GM19452 (cell line): ENCODE measurements around the gene ZC3H10.

Experiments
- ATAC-seq: cut with Tn5 transposase; IDR thresholded peaks from one replicate; pipeline ENCODE4 v1.9.1; 2021; ENCODE audit not compliant: unreplicated experiment

Gene ZC3H10

DNA sequence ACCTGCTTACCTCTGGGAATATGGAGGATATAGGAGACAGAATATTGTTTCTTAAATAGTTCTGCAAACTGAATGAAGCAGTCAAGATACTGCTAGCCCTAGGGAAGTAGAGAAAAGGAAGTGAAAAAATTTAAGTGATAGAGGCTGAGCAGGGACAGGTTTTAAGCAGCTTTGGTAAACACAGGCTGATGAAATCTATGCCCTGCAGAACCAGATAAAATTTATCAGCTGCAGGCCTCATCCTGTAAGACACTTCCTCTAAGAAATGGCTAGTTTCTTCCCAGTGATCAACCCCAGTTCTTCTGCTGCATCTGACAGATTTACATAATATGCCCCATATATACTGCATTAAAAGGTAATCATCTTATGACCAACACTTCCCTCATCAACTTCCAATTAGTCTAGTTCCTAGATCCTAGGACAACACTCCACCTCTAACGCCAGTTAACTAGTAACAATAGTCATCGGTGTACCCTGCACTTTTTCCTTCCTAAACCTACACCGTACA is 8.7 kb downstream of the ZC3H10 start:
- ATAC-seq = no peak

- no peak for ATAC-seq
These were observed 9.4 kb downstream of the ZC3H10 start for GRCh38 chr12:56127485-56127887.

- peak; percentile 90 for ATAC-seq
These were observed 10.0 kb downstream of the ZC3H10 start, which contains the start of gene ESYT1 for GRCh38 chr12:56127888-56128669. TSS of gene ESYT1 (plus strand) at chr12:56128267. CDS start at chr12:56128320, 53 bp downstream.

DNA sequence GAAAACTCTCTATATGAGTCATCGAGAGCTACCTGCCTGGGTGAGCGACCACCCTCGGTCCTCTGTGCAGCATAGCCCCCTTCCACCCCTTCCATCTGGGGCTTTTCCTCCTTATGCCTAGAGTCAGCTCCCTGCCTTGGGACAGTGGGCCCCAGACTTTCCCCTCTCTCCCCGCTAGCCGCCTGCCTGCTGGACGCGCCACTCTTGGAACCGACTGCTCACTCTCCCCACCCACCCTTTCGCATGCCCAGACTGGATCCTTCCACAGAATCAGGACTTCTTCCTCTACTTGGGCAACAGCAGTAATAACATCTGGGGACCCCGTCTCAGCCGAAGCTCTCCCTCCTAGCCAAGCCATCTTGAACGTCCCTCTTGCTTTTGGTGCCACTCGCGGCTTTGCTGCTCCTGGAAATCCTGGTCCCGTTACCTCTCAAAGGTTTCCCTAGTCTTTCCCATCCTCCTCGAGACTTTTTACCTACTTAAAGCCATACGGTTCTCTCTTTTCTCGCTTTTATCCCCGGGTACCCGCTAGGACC is 10.7 kb downstream of the ZC3H10 start:
- no peak for ATAC-seq

- ATAC-seq = no peak
These were observed 11.3 kb downstream of the ZC3H10 start for GRCh38 chr12:56129206-56129941.

GRCh38 chr12:56129942-56130495 is 12.0 kb downstream of the ZC3H10 start:
- ATAC-seq = no peak

DNA sequence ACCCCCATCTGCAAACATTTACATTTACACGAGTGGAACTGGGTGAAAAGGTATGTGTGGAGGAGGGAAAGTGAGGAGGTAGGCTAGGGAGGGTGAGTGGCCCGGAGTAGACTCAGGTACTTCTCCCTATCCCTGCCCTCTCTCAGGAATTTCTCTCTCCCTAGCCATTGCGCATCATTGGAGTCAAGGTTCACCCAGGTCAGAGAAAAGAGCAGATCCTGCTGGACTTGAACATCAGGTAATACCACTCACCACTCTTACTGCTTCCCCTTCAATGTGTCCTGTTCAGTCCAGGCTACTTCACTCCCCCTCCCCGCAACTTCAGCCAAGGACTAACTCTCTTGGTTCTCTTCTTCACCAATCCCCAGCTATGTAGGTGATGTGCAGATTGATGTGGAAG is 12.8 kb downstream of the ZC3H10 start:
- no peak for ATAC-seq

- no peak for ATAC-seq
These were observed 16.8 kb downstream of the ZC3H10 start for GRCh38 chr12:56134897-56135296.

GRCh38 chr12:56137853-56138571 is 19.9 kb downstream of the ZC3H10 start:
- ATAC-seq = no peak

GRCh38 chr12:56141946-56142784 is 24.1 kb downstream of the ZC3H10 start:
- ATAC-seq = no peak

GRCh38 chr12:56143217-56143616 is 25.2 kb downstream of the ZC3H10 start:
- no peak for ATAC-seq

DNA sequence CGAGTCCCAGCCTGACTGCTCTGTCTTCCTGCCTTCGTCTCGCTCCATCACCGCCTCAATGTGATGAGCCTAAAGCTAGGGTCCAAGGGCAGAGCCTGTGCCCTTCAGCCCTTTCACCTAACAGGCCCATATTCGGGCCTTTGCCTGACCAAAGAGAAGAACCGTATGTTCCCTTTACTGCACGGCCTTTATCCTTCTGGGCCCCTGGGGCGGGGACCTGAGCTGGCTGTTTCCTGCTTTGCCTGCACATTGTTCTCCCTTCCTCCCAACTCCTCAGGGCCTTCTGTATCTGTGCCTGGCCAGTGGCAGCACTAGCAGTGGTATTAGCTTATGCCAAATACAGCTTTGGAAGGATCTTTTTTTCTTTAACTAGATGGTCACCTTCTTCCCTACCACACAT is 25.8 kb downstream of the ZC3H10 start:
- ATAC-seq = no peak

DNA sequence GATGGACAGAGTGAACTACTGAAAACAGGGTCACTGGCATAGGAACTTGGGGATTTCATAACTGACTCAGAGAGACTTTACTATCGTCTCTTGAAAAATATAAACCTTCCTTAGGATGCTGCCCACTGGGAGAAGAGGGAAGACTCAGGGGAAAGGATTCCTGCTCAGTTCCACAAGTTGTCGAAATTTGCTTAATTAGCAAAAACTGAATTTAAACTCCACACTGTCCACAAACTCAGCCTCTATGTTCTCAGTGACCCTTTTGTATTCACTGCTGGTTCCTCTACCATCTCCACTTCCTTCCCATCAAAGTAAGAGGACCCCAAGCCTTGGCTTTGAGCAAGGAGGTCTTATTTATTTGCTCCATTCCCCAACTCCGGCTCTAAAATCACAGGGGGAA is 27.2 kb downstream of the ZC3H10 start:
- no peak for ATAC-seq

- ATAC-seq = no peak
These were observed 28.7 kb downstream of the ZC3H10 start for GRCh38 chr12:56146492-56147460.

GRCh38 chr12:56150563-56150962 is 32.5 kb downstream of the ZC3H10 start:
- no peak for ATAC-seq

DNA sequence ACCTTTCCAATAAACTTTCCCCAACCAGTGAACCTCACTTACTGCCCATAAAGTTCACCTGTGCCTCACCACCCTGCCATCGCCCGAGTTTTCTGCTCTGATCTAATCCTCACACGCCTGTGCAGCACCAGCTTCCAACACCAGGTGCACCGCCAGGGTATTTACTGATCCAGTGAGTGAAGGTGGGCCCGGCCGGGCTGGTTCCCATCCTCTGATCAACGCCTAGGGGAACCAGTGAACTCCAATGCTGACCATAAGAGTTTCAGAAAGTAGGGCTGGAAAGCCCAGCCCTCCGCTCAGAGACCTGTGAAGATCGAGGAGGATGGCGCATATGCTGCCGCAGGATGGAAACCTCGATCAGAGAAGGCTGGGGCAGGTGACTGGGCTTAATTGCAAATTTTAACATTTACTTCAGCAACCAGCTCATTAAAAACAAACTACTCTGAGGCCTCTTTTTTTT is 33.6 kb downstream of the ZC3H10 start:
- peak; percentile 57 for ATAC-seq

DNA sequence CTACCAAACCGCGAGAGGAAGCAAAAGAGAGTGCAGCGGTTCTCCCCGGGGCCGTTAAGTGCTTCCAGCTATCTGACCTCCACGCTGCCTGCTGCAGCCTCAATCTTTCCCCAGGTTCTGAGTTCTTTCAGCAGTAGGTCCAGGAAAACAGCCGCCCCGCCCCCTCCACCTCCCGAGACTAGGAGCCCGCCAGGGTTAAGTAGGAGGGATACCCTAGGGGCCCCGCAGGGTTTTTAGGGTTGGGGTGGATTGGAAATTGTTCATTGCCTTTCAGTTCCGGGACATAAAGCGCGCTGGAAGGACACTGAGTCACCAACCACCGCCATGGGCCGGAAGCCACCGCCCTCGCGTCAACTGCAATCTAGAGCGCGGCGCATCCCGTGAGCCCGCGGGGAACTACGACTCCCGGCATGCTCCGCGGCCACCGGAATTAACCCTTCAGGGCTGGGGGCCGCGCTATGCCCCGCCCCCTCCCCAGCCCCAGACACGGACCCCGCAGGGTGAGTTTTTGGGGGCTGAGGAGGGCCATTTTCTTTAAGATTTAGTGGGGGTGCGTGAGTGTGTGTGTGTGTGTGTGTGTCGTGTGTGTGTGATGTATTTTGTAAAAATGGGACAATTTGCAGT is 34.2 kb downstream of the ZC3H10 start, which contains the start of gene MYL6B:
Gene MYL6B (plus strand): TSS at position 456 of the 624 bp plus-strand sequence. CDS start 1,332 bp downstream, outside the sequence.
- ATAC-seq = peak; percentile 87
